Suprapubic skin (tissue), 4 donors: Measurements from ENCODE around the gene CDC42SE1. TPM values are rescaled to one million over a fixed set of nuclear protein-coding genes. Genes with fewer than 3 reads are reported as not detected.

Experiments
- DNase-seq, 2 donors: peaks; one replicate each; pipeline ENCODE4 v3.0.0-alpha.2; 2019; ENCODE audit warnings: low spot score in 2 of 2
- H3K27ac ChIP-seq: fragments of 200-600 bp; sonication (generic); one replicate; pipeline ENCODE4 v1.5.1; 2019
- H3K27me3 ChIP-seq: fragments of 200-600 bp; sonication (generic); one replicate; pipeline ENCODE4 v1.5.1; 2019
- H3K36me3 ChIP-seq: fragments of 200-600 bp; sonication (generic); one replicate; pipeline ENCODE4 v1.5.1; 2019
- H3K4me1 ChIP-seq: fragments of 200-600 bp; sonication (generic); one replicate; pipeline ENCODE4 v1.5.1; 2019
- H3K4me3 ChIP-seq: fragments of 200-600 bp; sonication (generic); one replicate; pipeline ENCODE4 v1.5.1; 2019; ENCODE audit warnings: mild to moderate bottlenecking
- H3K9me3 ChIP-seq: fragments of 200-600 bp; sonication (generic); one replicate; pipeline ENCODE4 v1.5.1; 2019
- CTCF ChIP-seq, 2 donors: fragments of 200-600 bp in 1 of 2; fragments of 450-650 bp in 1 of 2; sonication (generic) in 1 of 2; IDR thresholded peaks; one replicate each; pipeline ENCODE4 v1.5.1; 2016 to 2019; ENCODE audit warnings: antibody characterized with exemption in 2 of 2, mild to moderate bottlenecking in 1 of 2, moderate library complexity in 1 of 2
- EP300 ChIP-seq: sonication (generic); formaldehyde crosslinking; IDR thresholded peaks from one replicate; pipeline ENCODE4 v1.6.1; 2017; ENCODE audit warnings: antibody characterized with exemption
- POLR2A ChIP-seq, 2 donors: fragments of 450-650 bp; IDR thresholded peaks; one replicate each; pipeline ENCODE4 v1.6.1; 2017; ENCODE audit warnings: antibody characterized with exemption in 2 of 2, mild to moderate bottlenecking in 2 of 2, moderate library complexity in 2 of 2
- POLR2AphosphoS5 ChIP-seq, 3 donors: sonication (generic); formaldehyde crosslinking; IDR thresholded peaks; one replicate each; pipeline ENCODE4 v1.6.1; 2017; ENCODE audit warnings: antibody characterized with exemption in 3 of 3
- WGBS: methylation state at CpG from one replicate; pipeline ENCODE4 v1.1.5; 2018; 5-methylcytosine and 5-hydroxymethylcytosine counted together
- total RNA-seq, 4 donors: library from RNA; depleted of rRNA; stranded (reverse); fragments of >200 nt; gene quantifications; one replicate each; pipeline ENCODE4 v1.1.0, GENCODE V29; 2016

CDC42SE1 gene
- total RNA-seq, 4 donors from 2014 or later, result 109 to 122 (median 115) TPM

GRCh38 chr1:151026460-151026859, 33.0 kb downstream of the CDC42SE1 start:
- Histone ChIP-seq H3K27ac (no peak overlapping the region), H3K36me3 (peaks cover 60% of the 10 kb centered on the region), H3K27me3 (no peaks in the 10 kb centered on the region), H3K9me3 (no peaks in the 10 kb centered on the region), H3K4me1 (peaks cover 4% of the 10 kb centered on the region), H3K4me3 (no peak overlapping the region)
- no peak for TF ChIP-seq CTCF (IDR thresholded peaks at IDR 0.05)
- no peak for TF ChIP-seq EP300
- TF ChIP-seq POLR2A (IDR thresholded peaks at IDR 0.05), result no peak
- TF ChIP-seq POLR2AphosphoS5 (IDR thresholded peaks at IDR 0.05), result no peak
- no peak for DNase-seq

- Histone ChIP-seq H3K27ac (no peak overlapping the region), H3K4me1 (peaks cover 4% of the 10 kb centered on the region), H3K36me3 (peaks cover 42% of the 10 kb centered on the region), H3K27me3 (no peaks in the 10 kb centered on the region), H3K9me3 (no peaks in the 10 kb centered on the region), H3K4me3 (no peak overlapping the region)
- TF ChIP-seq POLR2A (IDR thresholded peaks at IDR 0.05) (no peak), CTCF (IDR thresholded peaks at IDR 0.05) (peak; percentile 51 to 73)
- 31% methylated on average over 6 of the region's 6 CpGs for WGBS
- DNase-seq, result peak; percentile 84
Observed at GRCh38 chr1:151024540-151025146, 34.8 kb downstream of the CDC42SE1 start.

GRCh38 chr1:151013518-151013917, 45.9 kb downstream of the CDC42SE1 start:
- Histone ChIP-seq H3K4me3 (no peak overlapping the region), H3K36me3 (peaks cover 9% of the 10 kb centered on the region), H3K9me3 (no peaks in the 10 kb centered on the region), H3K27ac (no peak overlapping the region), H3K4me1 (peaks cover 12% of the 10 kb centered on the region), H3K27me3 (no peaks in the 10 kb centered on the region)
- no peak for TF ChIP-seq CTCF (IDR thresholded peaks at IDR 0.05)
- DNase-seq, result no peak
- WGBS, result 78% methylated on average over 2 of the region's 2 CpGs

DNA sequence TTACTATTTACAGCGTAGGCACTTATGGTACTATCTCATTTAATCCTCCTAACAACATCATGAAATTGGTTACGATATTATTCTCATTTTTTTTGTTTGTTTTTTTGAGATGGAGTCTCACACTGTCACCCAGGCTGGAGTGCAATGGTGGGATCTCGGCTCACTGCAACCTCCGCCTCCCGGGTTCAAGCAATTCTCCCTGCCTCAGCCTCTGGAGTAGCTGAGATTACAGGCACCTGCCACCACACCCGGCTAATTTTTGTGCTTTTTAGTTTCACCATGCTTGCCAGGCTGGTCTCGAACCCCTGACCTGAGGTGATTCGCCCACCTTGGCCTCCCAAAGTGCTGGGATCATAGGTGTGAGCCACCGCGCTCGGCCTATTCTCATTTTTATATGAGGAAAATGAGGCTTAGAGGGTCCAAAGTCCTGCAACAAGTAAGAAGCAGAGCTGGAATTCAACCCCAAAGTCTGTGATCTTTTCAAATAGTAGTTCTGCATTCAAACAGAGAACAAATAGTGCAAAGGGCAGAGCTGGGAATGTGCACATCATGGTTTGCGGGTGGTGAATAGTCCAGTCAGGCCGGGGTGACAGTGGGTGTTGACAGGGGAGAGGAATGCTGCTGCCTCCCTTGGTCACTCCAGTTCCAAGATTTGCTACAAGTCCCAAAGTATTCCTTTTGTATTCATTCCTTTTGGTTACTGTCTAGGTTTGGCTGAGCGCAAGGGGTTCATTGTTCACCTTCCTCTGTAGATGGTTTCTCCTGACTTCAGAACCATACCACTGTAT, 46.5 kb downstream of the CDC42SE1 start:
- Histone ChIP-seq H3K4me1 (peaks cover 15% of the 10 kb centered on the region), H3K4me3 (no peak overlapping the region), H3K27me3 (no peaks in the 10 kb centered on the region), H3K27ac (no peak overlapping the region), H3K36me3 (peaks cover 3% of the 10 kb centered on the region), H3K9me3 (no peaks in the 10 kb centered on the region)
- no peak for DNase-seq
- 89% methylated on average over 14 of the region's 14 CpGs for WGBS
- TF ChIP-seq EP300 (no peak), POLR2AphosphoS5 (IDR thresholded peaks at IDR 0.05) (no peak), POLR2A (IDR thresholded peaks at IDR 0.05) (no peak), CTCF (IDR thresholded peaks at IDR 0.05) (no peak)

- no peaks in the 10 kb centered on the region for H3K9me3 ChIP-seq
- H3K4me1 ChIP-seq, result peaks cover 27% of the 10 kb centered on the region
- H3K27me3 ChIP-seq, result no peaks in the 10 kb centered on the region
- no peak overlapping the region for H3K4me3 ChIP-seq
- H3K36me3 ChIP-seq, result no peaks in the 10 kb centered on the region
- DNase-seq, result no peak
- TF ChIP-seq CTCF (IDR thresholded peaks at IDR 0.05) (no peak), EP300 (no peak), POLR2A (IDR thresholded peaks at IDR 0.05) (no peak), POLR2AphosphoS5 (IDR thresholded peaks at IDR 0.05) (no peak)
- WGBS, result 56% methylated on average over 4 of the region's 4 CpGs
- no peak overlapping the region for H3K27ac ChIP-seq
Observed at GRCh38 chr1:151011154-151011850, 48.1 kb downstream of the CDC42SE1 start.
